NCI-H128 (cell line): ENCODE data around the gene CHMP1A.
"Not testable (repeated sequence)": the region's sequence is repeated elsewhere in the genome, so short reads cannot be mapped to it uniquely, and the experiment has no call there.

Experiments
- DNase-seq: peaks from one replicate; lab custom pipeline; 2025; ENCODE audit not compliant: unreplicated experiment; lab: John Stamatoyannopoulos, UW

CHMP1A gene

GRCh38 chr16:89693289-89693731 is 35.8 kb upstream of the CHMP1A start:
- DNase-seq, result no peak

GRCh38 chr16:89691986-89692569 is 34.6 kb upstream of the CHMP1A start:
- DNase-seq, result no peak

GRCh38 chr16:89691231-89691985 is 33.9 kb upstream of the CHMP1A start:
- DNase-seq, result no peak

- DNase-seq, result no peak
These were observed 32.9 kb upstream of the CHMP1A start for GRCh38 chr16:89690392-89690901.

GRCh38 chr16:89689621-89690020 is 32.1 kb upstream of the CHMP1A start:
- not testable (repeated sequence) for DNase-seq

DNA sequence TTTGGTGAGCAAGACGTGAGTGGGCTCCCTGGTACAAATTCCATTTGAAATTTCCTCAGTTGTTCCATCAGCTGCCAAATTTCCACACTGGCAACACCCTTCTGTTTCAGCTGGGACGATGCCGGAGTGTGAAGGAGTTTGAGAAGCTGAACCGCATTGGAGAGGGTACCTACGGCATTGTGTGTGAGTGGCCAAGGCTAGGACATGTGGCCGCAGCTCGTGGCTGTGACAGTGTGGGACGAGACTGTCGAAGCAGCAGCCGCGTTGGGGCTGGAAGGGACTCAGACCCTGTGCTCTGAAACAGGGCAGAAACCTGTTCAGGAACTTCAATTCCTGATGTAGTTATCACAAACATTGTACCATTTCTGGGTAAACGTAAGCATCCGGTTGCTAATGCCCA is 31.6 kb upstream of the CHMP1A start:
- no peak for DNase-seq

DNA sequence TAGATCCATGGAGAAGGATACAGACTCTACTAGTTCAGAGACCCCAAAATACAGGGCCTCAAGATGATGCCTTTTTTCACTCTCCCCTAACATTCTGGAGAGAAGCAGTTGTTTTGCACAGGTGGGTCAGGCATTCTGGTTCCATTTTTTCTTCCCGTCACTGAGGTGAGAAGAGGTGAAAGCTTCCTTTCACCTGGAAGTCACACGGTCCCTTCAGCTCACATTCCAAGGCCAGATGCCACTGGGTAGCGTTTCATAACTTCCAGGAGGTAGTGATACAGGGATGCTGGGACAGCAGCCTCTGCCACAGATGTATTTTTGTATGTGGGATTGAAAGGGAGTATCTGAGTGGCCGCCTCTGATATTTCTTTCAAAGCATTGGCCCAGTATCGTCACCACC is 30.9 kb upstream of the CHMP1A start:
- no peak for DNase-seq

DNA sequence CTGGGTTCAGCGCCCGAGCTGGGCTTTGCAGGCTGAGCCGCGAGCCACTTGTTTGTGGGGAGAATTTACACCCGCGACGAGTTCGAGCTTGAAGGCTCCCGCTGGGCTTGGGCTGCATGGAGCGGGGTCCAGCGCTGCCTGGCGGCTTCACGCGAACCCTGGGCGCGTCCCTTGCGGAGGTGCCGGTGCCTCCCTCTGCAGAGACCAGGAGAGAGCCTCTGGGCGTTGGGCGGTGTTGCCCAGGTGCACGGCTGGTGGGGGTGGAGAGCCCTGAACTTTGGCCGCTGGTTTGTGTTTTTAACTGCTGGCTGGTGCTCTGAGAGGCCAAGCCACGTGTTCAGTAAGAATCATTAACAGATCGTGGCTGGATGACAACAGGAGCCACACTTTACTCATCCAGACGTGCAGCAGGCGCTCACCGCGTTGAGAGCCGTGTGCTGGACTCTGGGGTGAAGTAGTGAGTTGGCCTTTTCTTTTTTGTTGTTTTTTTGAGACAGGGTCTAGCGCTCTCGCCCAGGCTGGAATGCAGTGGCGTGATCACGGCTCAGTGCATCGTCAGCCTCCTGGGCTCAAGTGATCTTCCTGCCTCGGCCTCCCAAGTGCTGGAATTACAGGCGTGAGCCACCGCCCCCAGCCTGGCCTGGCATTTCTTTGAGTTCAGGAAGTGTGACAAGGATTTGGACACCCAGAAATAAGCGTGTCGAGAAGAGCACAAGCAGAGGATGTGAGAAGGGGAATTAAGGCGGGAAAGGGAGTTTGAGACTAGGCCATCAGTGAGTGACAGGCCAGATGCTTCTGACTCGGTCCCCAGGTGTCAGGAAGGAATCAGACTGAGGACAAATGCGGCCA is 29.8 kb upstream of the CHMP1A start:
- DNase-seq, result no peak

GRCh38 chr16:89686520-89687091 is 29.1 kb upstream of the CHMP1A start, which contains the start of gene CDK10:
CDK10 (plus strand) TSS chr16:89686689; CDS start chr16:89686711, 22 bp downstream.
- peak; percentile 80 for DNase-seq

- DNase-seq, result no peak
These were observed 28.4 kb upstream of the CHMP1A start for GRCh38 chr16:89685916-89686315.

GRCh38 chr16:89678258-89678657 is 20.8 kb upstream of the CHMP1A start:
- no peak for DNase-seq

DNA sequence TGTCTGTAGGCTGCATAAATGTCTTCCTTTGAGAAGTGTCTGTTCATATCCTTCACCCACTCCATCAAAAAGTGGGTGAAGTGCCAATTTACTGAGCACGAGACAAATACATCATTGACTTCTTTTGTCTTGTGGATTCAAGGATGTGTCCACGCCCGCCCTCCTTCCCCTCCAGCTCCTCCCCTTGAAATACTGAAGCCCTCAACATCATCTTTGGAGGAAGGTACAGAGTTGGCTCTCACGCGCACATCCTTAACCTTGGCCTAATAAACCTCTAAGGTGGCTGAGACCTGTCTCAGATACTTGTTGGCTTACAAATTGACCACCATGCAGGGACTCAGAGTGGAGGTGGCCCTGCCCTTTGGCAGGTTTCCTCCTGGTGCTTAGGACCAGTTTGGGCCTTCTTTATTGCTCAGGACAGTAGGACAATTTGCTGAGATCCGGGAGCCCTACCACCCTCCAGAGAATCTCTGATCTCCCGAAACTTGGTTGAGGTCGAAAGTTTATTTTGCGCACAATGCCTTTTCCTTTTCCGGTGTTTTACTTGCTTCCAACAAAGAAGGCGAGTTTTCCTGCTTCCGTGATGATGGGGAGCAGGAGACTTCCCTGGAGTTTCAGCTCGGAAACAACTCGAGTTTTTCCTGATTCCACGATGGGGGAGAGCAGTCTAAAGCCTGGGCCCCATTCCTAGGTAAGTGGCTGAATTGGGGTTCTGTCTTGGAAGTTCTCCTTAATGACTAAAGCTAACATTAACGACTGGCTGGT is 14.9 kb upstream of the CHMP1A start:
- DNase-seq, result no peak

DNA sequence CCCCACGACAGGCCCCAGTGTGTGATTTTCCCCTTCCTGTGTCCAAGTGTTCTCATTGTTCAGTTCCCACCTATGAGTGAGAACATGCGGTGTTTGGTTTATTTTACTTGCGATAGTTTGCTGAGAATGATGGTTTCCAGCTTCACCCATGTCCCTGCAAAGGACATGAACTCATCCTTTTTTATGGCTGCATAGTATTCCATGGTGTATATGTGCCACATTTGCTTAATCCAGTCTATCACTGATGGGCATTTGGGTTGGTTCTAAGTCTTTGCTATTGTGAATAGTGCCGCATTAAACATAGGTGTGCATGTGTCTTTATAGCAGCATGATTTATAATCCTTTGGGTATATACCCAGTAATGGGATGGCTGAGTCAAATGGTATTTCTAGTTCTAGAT is 14.1 kb upstream of the CHMP1A start:
- DNase-seq, result not testable (repeated sequence)

DNA sequence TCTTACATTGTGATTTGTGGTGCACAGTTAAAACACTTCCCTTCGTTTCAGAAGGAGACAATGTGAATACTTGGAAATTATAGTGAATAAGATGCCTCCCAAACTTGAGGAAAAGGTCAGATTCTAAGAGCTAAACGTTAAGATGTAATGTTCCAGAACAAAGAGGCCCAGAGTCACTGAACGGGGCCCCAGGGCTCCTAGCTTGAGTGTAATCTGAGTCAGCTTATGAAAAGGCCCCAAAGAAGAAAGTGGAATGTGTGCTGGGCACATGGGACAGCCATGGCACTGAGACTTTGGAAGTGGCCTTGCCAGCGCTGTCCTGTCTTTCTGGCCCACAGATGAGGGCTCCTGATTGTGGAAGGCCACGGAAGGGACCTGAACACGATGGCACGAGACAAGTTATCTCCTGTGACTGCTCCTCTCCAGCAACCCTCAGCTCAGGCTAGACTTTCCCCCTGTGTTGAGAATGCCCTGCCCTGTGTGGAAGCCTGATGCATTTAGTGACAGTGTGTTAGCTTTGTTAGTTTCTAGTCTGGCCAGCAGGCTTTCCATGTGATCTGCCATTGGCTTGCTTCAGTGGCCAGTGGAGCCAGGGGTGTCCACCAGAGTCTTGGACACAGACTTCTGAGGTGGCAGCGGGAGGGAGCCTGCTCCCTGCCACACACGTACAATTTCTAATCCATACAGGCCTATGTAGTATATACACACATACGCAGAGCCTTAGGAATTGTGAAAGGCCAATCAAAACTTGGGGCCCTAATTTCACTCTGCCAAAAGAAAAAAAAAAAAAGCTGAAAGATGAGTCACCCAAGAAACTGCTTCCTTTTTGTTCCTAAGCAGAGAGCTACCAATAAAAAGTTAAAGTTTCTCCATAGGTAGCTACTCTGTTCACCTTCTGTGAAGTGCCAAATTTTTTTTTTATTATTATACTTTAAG is 13.3 kb upstream of the CHMP1A start:
- no peak for DNase-seq

- DNase-seq, result no peak
These were observed 12.2 kb upstream of the CHMP1A start for GRCh38 chr16:89669755-89670154.

GRCh38 chr16:89668790-89669158 is 11.3 kb upstream of the CHMP1A start:
- no peak for DNase-seq

DNA sequence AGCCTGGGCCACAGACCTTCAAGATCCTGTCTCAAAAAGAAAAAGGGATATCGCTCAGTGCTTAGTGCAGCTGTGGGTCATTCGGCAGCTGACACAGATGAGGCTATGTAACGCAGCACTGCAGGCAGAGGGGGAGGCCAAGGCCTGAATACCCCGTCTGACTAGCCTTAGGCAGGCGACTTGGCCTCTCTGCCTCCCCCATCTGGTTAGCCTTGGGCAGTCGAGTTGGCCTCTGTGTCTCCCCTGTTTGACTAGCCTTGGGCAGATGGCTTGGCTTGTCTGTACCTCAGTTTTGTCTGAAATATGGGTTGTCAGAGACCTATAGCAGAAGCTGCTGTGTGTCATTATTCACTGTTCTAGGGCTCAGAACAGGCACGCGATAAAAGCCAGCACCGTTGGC is 10.1 kb upstream of the CHMP1A start:
- DNase-seq, result no peak

DNA sequence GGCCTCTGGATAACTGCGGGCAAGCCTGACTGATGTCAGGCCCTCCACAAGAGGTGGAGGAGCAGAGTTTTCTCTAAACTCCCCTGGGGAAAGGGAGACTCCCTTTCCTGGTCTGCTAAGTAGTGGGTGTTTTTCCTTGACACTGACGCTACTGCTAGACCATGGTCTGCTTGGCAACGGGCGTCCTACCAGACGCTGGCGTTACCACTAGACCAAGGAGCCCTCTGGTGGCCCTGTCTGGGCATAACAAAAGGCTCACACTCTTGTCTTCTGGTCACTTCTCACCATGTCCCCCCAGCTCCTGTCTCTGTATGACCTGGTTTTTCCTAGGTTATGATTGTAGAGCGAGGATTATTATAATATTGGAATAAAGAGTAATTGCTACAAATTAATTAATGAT is 9.5 kb upstream of the CHMP1A start:
- DNase-seq, result not testable (repeated sequence)

DNA sequence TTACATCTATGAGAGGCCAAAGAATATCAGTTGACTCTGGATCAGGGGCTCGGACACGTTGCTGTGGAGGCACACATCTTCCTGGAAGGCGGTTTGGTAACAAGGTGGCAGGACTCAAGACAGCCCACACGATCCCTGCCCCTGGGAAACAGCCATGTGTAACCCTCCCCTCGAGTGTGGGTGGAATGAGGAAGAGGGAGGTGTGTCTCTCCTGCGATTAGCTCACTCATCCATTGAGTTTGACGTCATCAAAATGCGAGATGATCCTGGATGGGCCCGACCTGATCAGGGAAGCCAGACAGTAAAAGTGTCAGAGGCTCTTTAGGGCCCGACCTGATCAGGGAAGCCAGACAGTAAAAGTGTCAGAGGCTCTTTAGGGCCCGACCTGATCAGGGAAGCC is 6.7 kb upstream of the CHMP1A start:
- DNase-seq, result not testable (repeated sequence)
